HL-60 (cell line): ENCODE measurements around the gene APC2.

ENCODE experiments used
- CTCF ChIP-seq: IDR thresholded peaks from one replicate; pipeline ENCODE4 v1.5.1; 2011; ENCODE audit warnings: low read length, control low read depth, inconsistent platforms; ENCODE audit not compliant: insufficient read depth
- REST ChIP-seq: IDR thresholded peaks from 2 replicates; pipeline ENCODE4 v1.6.1; 2012; ENCODE audit warnings: low read depth; ENCODE audit not compliant: insufficient replicate concordance

- TF ChIP-seq REST: no peak
- TF ChIP-seq CTCF: no peak
Observed at GRCh38 chr19:1441677-1442438, 8.1 kb upstream of the APC2 start.
